OCI-M2 (cell line): ENCODE results near the gene MISP.

Source experiments
- DNase-seq: peaks from one replicate; lab custom pipeline; 2025; ENCODE audit not compliant: unreplicated experiment; lab: John Stamatoyannopoulos, UW

MISP gene

DNA sequence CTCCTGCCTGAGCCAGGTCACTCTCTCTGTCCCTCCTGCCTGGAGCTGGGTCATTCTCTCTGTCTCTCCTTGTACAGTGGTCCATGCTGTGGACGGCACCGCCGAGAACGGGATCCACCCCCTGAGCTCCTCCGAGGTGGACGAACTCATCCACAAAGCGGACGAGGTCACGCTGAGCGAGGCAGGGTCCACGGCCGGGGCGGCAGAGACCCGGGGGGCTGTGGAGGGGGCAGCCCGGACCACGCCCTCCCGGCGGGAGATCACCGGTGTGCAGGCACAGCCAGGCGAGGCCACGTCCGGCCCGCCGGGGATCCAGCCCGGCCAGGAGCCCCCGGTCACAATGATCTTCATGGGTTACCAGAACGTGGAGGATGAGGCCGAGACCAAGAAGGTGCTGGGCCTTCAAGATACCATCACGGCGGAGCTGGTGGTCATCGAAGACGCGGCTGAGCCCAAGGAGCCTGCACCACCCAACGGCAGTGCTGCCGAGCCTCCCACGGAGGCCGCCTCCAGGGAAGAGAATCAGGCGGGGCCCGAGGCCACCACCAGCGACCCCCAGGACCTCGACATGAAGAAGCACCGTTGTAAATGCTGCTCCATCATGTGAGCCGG is 4.6 kb upstream of the MISP start:
- DNase-seq = no peak

DNA sequence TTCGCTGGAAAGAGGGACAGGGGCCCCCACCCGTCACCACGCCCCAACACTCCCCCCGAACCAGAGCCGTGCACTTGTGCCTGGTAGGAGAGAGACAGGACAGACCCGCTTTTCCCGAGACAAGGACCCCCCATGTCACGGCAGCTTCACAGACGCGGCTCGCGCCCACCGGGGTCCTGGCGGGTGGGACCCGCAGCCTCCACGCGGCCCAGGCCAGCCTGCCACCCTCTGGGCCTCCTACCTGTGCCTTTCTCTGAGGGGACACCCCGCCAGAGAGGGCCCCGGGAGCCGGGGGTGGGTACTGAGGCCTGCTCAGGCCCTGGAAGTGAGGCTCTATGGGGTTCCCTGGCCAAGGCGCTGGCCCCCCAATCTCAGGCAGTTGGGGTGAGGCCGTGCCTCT is 4.0 kb upstream of the MISP start:
- DNase-seq = no peak

DNA sequence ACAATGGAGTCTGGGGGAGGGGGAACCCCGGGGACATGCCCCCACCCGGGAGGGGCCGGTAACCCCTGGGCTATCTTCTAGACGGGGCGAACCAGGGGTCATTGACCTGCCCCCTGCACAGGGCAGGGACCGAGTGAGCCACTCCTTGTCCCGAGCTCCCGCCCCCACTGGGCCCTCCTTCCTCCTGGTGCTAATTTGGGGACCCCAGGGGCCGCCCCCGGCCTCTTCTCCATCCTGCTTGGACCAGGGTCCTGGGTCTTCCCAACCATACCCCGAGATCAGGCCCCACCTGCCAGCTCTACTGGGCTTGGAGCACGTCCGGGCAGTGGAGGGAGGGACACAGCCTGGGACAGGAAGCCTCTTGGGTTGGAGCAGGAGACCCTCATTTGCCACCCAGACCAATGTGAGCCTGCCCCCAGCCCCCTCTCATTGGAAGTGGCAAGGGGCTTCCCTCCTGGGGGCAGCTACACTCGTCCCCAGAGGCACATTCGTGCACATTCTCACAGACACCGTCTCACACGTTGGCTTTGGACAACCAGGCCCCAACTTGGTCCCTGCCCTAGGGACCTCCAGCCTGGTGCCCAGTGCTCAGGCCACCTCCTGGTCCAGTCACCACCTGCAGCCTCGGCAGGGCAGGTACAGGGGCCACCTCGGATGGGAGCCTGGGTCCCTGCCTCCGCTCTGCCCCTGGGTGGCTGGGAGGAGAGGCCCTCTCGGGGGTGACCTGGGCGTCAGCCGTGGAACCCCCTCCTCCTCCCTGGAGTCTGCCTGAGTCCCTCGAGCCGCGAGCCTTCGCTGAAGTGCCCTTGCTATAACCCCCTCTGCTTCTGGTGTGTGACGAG is 3.3 kb upstream of the MISP start:
- no peak for DNase-seq

DNA sequence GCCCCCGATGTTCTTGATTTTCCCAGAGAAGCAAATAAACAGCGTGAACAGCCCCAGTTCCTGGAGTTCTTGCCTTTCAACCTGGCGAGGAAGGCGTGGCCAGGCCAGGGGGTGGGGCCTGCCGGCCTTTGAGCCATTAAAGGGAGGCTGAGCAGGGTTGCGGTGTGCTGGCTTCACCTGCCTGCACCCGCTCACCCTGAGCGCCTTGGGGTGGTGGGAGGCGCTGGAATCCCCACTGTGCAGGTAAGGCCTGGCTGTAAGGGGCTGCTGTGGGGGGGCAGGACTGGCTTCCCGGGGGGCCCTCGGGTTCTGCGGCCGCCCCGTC is 2.7 kb upstream of the MISP start:
- DNase-seq = no peak

DNA sequence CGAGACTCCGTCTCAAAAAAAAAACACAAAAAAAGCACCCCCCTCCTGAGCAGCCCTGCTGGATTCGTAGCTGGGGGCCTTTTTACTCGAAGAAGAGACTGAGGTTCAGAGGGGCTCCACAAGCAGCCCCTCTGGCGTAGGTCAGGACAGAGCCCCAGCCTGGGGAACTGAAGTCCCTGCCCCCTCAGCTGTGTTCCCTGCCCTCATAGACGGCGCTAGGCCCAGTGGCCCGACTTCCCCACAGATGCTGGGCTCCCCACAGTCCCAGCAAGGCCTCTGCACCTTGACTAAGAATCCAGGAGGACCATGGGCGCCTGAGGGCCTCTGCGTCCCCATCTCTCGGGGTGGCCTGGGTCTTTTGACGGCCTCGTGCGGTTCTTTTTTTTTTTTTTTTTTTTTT is 1.1 kb upstream of the MISP start:
- no peak for DNase-seq

- no peak for DNase-seq
Measured at GRCh38 chr19:751501-752341, 809 bp downstream of the MISP start.

DNA sequence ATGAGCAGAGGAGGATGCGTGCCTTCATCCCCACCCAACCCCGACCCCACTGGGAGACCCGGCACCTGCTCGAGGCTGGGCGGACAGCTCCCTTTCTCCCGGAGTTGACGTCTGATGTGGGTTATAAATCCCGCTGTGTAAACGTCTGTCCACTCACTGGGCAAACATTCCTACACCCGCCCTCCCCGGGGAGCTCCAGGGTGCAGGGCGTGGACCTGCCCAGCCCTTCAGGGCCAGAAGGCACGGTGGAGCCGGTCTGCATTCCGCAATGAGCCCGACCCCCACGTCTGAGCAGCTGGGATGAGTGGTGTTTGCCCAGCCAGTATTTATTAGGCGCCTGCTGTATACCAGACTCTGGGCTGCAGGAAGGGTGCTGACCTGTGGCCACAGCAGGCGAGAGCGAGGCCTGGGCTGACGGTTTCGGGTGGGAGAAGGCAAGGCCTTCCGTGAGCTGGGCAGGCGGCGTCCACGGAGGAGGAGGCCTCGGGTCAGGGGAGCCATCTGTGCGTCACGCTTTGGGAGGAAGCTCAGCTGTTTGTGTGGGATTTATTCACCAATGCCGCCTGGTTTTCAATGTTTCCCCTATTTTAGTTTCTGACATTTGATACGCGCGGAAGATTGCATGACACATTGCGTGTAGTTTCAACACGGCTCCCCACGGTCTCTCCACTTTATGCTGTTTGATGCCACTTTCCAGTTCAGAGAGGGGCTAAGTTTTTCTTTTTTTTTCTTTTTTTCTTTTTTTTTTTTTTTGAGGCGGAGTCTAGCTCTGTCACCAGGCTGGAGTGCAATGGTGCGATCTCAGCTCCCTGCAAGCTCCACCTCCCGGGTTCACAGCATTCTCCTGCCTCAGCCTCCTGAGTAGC is 2.0 kb downstream of the MISP start:
- DNase-seq = no peak

GRCh38 chr19:754530-754929 is 3.6 kb downstream of the MISP start:
- DNase-seq = no peak

DNA sequence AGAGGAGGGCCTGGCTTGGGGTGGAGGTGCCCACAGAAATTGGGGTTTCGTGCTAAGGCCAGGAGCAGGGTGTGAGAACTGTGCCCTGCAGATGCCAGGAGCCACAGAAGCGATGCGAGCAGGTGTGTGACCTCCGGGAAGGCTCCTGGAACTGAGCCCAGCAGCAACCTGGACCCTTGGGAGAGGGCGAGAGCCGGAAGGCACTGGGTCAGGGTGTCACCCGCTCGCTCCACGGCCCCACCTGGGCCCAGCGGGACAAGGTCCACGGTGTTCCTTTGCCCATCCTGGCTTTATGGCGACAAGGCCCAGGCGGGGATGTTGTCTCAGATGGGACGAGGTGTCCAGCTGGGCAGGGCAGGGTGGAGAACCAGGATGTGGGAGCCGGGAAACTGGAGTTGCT is 4.2 kb downstream of the MISP start:
- DNase-seq = no peak

DNA sequence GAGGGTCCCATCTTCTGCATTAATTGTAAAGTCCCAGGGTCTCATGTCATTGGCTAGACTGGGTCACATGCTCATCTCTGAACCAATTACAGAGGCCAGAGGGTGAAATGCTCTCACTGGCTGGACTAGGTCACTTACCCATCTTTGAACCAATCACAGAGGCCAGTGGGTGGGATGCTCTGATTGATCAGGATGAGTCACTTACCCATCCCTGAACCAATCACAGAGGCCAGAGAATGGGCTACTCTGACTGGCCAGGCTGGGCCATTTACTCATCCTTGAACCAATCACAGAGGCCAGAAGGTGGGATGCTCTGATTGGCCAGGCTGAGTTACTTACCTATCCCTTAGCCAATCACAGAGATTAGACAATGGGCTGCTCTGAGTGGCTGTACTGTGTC is 5.3 kb downstream of the MISP start:
- no peak for DNase-seq

DNA sequence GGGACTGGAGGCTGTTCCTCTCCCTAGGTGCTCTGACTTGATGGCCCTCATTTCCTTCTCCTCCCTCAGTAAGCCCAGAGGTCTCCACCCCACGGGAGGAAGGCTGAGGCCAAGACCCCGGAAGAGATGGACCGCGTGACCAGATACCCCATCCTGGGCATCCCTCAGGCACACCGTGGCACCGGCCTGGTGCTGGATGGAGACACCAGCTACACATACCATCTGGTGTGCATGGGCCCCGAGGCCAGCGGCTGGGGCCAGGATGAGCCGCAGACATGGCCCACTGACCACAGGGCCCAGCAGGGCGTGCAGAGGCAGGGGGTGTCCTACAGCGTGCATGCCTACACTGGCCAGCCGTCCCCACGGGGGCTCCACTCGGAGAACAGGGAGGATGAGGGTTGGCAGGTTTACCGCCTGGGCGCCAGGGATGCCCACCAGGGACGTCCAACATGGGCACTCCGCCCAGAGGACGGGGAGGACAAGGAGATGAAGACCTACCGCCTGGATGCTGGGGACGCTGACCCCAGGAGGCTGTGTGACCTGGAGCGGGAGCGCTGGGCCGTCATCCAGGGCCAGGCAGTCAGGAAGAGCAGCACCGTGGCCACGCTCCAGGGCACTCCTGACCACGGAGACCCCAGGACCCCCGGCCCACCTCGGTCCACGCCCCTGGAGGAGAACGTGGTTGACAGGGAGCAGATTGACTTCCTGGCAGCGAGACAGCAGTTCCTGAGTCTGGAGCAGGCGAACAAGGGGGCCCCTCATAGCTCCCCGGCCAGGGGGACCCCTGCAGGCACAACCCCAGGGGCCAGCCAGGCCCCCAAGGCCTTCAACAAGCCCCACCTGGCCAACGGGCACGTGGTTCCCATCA is 6.1 kb downstream of the MISP start:
- no peak for DNase-seq

- DNase-seq = no peak
Measured at GRCh38 chr19:757811-758668, 7.1 kb downstream of the MISP start.

- no peak for DNase-seq
Measured at GRCh38 chr19:763181-763580, 12.3 kb downstream of the MISP start.

GRCh38 chr19:763869-764268 is 13.0 kb downstream of the MISP start:
- no peak for DNase-seq

DNA sequence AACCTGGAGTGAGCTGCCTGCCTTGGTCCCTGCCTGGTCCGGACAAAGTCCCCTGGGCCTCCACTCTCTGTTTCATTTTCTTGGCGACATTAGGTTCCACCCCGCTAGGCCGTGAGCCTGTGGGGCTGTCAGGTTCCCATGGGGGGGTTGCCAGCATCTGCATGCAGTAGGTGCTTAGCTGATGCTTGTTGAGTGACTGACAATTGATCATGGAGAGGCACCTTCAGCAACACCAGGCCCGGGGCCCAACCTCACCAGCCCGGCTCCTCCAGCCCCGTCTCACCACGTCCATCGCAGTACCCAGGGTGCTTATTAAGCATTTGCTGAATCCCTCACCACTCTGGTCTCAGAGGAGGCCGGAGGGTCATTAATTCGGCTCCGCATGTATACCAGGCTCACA is 13.4 kb downstream of the MISP start:
- DNase-seq = no peak

DNA sequence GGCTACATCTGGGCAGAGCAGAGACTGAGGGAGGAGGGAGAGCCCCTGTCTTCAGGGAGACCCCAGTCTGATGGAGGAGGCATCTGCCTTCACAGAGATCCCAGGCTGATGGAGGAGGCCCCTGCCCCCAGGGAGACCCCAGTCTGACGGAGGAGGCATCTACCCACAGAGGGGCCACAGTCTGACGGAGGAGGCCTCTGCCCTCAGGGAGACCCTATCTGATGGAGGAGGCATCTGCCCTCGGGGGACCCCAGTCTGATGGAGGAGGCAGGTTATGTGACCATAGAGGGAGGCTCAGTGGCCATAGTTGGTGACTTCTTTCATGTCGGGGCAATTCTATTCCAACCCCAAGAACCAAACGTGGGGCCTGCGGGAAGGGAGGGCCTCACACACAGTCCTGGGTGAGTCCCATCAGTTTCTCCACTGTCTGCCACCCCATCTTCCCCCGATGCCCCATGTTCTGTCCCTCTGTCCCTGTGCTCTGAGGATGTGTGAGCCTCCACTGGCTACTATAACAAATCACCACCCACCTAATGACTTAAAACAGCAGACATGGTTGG is 14.3 kb downstream of the MISP start:
- DNase-seq = no peak

- no peak for DNase-seq
Measured at GRCh38 chr19:768424-768823, 17.5 kb downstream of the MISP start.

DNA sequence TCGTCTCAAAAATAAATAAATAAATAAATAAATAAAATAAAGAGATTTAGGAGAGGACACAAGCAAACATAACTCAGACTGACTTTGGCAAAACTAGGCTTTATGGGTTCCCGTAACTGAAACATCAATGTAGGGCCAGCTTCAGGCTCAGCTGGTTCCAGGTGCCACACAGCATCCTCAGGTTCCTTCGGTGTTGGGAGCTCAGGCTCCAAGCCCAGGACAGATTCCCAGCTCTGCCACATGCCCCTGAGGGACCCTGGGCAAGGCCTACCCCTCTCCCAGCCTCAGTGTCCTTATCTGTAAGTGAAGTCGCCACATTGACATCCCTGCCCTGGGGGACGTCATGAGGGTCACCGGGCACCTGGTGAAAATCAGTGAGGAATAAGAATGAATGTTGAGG is 18.7 kb downstream of the MISP start:
- DNase-seq = no peak

- no peak for DNase-seq
Measured at GRCh38 chr19:771332-771785, 20.4 kb downstream of the MISP start.
